HepG2 (cell line): ENCODE measurements around the gene DAAM1. TPM values are rescaled to one million over a fixed set of nuclear protein-coding genes. Genes with fewer than 3 reads are reported as not detected.

ENCODE experiments used
- ATAC-seq: fragments of 200-7000 bp; cut with Tn5 transposase; 3 replicates; pipeline ENCODE4 v1.9.1; 2020; ENCODE audit warnings: mild to moderate bottlenecking, moderate library complexity
- BruUV-seq: library from RNA; stranded (reverse); fragments of 400-500 nt; replicated peaks from 2 replicates; lab custom pipeline; 2021; lab: Mats Ljungman, UMichigan
- CTCF ChIA-PET: fragments of 300-600 bp; formaldehyde crosslinking; extraction: SDS; loops from one replicate; lab custom pipeline; 2021; ENCODE audit warnings: low total read pairs, inconsistent platforms, low intra/inter-chr PET ratio; lab: Yijun Ruan, JAX
- POLR2A ChIA-PET: fragments of 350-600 bp; sonication (Branson Sonifier 250); formaldehyde crosslinking; loops from one replicate; lab custom pipeline; 2020; ENCODE audit warnings: antibody characterized with exemption, inconsistent platforms; lab: Yijun Ruan, JAX
- DNase-seq: peaks from one replicate; pipeline ENCODE4 v3.0.0-alpha.2; 2015; ENCODE audit warnings: low spot score
- FAIRE-seq: peaks from 3 replicates; lab custom pipeline; 2011; peaks lifted over from hg19 to GRCh38; lab: Jason Lieb, UNC
- H2AFZ ChIP-seq: one replicate; pipeline ENCODE4 v1.6.1; 2011; ENCODE audit warnings: low read length, inconsistent platforms
- H3K27ac ChIP-seq: fragments of 300-600 bp; 3 replicates; pipeline ENCODE4 v1.8.0; 2011; ENCODE audit warnings: mixed run types, mild to moderate bottlenecking, mixed read lengths, low read length, inconsistent platforms; ENCODE audit not compliant: insufficient read depth; ENCODE audit errors: extremely low read length
- H3K27me3 ChIP-seq, 2 experiments: fragments of 200-600 bp in 1 of 2; 2 replicates in 1 of 2; 3 replicates in 1 of 2; pipeline versions ENCODE4 v1.6.0 to v1.8.0; 2011; ENCODE audit warnings: low read length in 2 of 2, mild to moderate bottlenecking in 2 of 2, moderate library complexity in 2 of 2, inconsistent platforms in 1 of 2; ENCODE audit not compliant: insufficient read depth in 2 of 2, control insufficient read depth in 1 of 2
- H3K36me3 ChIP-seq, 2 experiments: fragments of 200-600 bp in 1 of 2; replicated peaks in 1 of 2; 2 replicates in 1 of 2; 3 replicates in 1 of 2; pipeline versions ENCODE4 v1.5.1 to v1.8.0; 2011; ENCODE audit warnings: low read length in 2 of 2, inconsistent platforms in 1 of 2; ENCODE audit not compliant: insufficient read depth in 2 of 2, control insufficient read depth in 1 of 2
- H3K4me1 ChIP-seq: 2 replicates; pipeline ENCODE4 v1.5.1; 2012; ENCODE audit warnings: low read length, inconsistent platforms; ENCODE audit not compliant: insufficient read depth
- H3K4me2 ChIP-seq: 2 replicates; pipeline ENCODE4 v1.6.0; 2011; ENCODE audit warnings: low read depth, low read length, inconsistent platforms
- H3K4me3 ChIP-seq, 3 experiments: fragments of 200-600 bp in 1 of 3; sonication (generic), shearing (Covaris generic) in 1 of 3; replicated peaks in 1 of 3; 2 replicates each; pipeline ENCODE4 v1.5.1; 2011 to 2016; ENCODE audit warnings: low read length in 3 of 3, inconsistent platforms in 2 of 3, low read depth in 2 of 3, mild to moderate bottlenecking in 2 of 3, control low read depth in 1 of 3, mixed read lengths in 1 of 3; ENCODE audit not compliant: insufficient read depth in 1 of 3
- H3K79me2 ChIP-seq: one replicate; pipeline ENCODE4 v1.6.1; 2011; ENCODE audit warnings: low read length, inconsistent platforms; ENCODE audit not compliant: insufficient read depth
- H3K9ac ChIP-seq: 2 replicates; pipeline ENCODE4 v1.6.0; 2011; ENCODE audit warnings: mild to moderate bottlenecking, low read depth, low read length, inconsistent platforms; ENCODE audit not compliant: insufficient read depth
- H3K9me3 ChIP-seq: 2 replicates; pipeline ENCODE4 v1.5.1; 2012; ENCODE audit warnings: mild to moderate bottlenecking, low read length
- H4K20me1 ChIP-seq: 2 replicates; pipeline ENCODE4 v1.6.0; 2011; ENCODE audit warnings: inconsistent platforms, mild to moderate bottlenecking, low read length, moderate library complexity; ENCODE audit not compliant: insufficient read depth
- EHMT2 ChIP-seq: fragments of 200-600 bp; sonication (generic); IDR thresholded peaks from 2 replicates; pipeline ENCODE4 v1.7.0; 2017; ENCODE audit warnings: antibody characterized with exemption, low read depth, low read length, borderline replicate concordance
- ERF ChIP-seq: IDR thresholded peaks from 2 replicates; pipeline ENCODE4 v1.6.1; 2018; ENCODE audit warnings: missing biosample characterization, missing genetic modification reagents
- MED1 ChIP-seq: sonication (generic); formaldehyde crosslinking; IDR thresholded peaks from 2 replicates; pipeline ENCODE4 v1.4.0; 2020; ENCODE audit warnings: missing genetic modification reagents
- RARA ChIP-seq: IDR thresholded peaks from 2 replicates; pipeline ENCODE4 v1.6.1; 2016; ENCODE audit warnings: missing genetic modification reagents, missing compliant biosample characterization
- THYN1 ChIP-seq: sonication (generic); formaldehyde crosslinking; IDR thresholded peaks from 2 replicates; pipeline ENCODE4 v1.8.1; 2023; ENCODE audit warnings: low read depth, mild to moderate bottlenecking, moderate library complexity, missing genetic modification reagents, borderline replicate concordance
- ZBTB49 ChIP-seq: sonication (generic); formaldehyde crosslinking; IDR thresholded peaks from 2 replicates; pipeline ENCODE4 v1.4.0; 2020; ENCODE audit warnings: missing genetic modification reagents, borderline replicate concordance
- ZNF121 ChIP-seq: sonication (generic); formaldehyde crosslinking; IDR thresholded peaks from 2 replicates; pipeline ENCODE4 v1.5.0; 2020; ENCODE audit warnings: mild to moderate bottlenecking, missing genetic modification reagents
- ZNF576 ChIP-seq: sonication (generic); formaldehyde crosslinking; IDR thresholded peaks from 2 replicates; pipeline ENCODE4 v1.4.0; 2020; ENCODE audit warnings: mild to moderate bottlenecking, missing genetic modification reagents
- ZNF768 ChIP-seq: sonication (generic); formaldehyde crosslinking; IDR thresholded peaks from 2 replicates; pipeline ENCODE4 v1.4.0; 2020; ENCODE audit warnings: missing genetic modification reagents
- WGBS: methylation state at CpG from one replicate; pipeline ENCODE4 v1.1.6; 2017; ENCODE audit warnings: low lambda C conversion rate; 5-methylcytosine and 5-hydroxymethylcytosine counted together
- in situ Hi-C: cut with HindIII; loops from 2 replicates; pipeline ENCODE4 v1.10.0; 2017; ENCODE audit warnings: low pct_unique_long_range_greater_than_20kb; ENCODE audit not compliant: extremely low pct_ligation_motif_present
- intact Hi-C: fragments of 100-400 bp; cut with micrococcal nuclease; formaldehyde crosslinking; loops from one replicate; pipeline ENCODE4 v1.10.0; 2022; ENCODE audit not compliant: unreplicated experiment
- polyA plus RNA-seq, 8 experiments: library from polyadenylated mRNA; depleted of rRNA in 3 of 8; stranded (reverse) in 7 of 8; unstranded in 1 of 8; fragments of >200 nt; fragmentation: Illumina TruSeq in 4 of 8; extraction: Trizol in 4 of 8; gene quantifications; 2 replicates each; pipeline versions ENCODE4 v1.2.1 to v1.2.3, GENCODE V29; 2011 to 2016; ENCODE audit warnings: low read depth in 4 of 8, missing spikeins in 1 of 8, mixed read lengths in 1 of 8; ENCODE audit not compliant: insufficient read depth in 1 of 8
- total RNA-seq, 5 experiments: library from RNA; depleted of rRNA; stranded (reverse); fragments of >200 nt; fragmentation: Illumina TruSeq; extraction: Trizol; gene quantifications; 2 replicates each; pipeline ENCODE4 v1.2.3, GENCODE V29; 2016; ENCODE audit warnings: low read depth in 1 of 5

Gene DAAM1
- total and polyA plus RNA-seq, 2 of the 13 experiments (the other 11 are each of a cell fraction or from before 2014, with no cell fraction given), result 10.9 to 24.5 TPM

GRCh38 chr14:59346329-59346728 is 157.9 kb downstream of the DAAM1 start:
- Histone ChIP-seq H3K27ac (no peak overlapping the region), H4K20me1 (no peaks in the 10 kb centered on the region), H2AFZ (no peak overlapping the region), H3K79me2 (no peaks in the 10 kb centered on the region), H3K4me3 (no peak overlapping the region), H3K4me1 (no peaks in the 10 kb centered on the region; the same call in 1 of the 2 replicates), H3K9me3 (no peaks in the 10 kb centered on the region), H3K27me3 (no peaks in the 10 kb centered on the region), H3K36me3 (peaks cover 13 to 34% of the 10 kb centered on the region in 2 experiments; a peak in 4 of 5 replicates), H3K9ac (no peak overlapping the region), H3K4me2 (no peak overlapping the region)
- FAIRE-seq, result no peak
- WGBS, result 100% methylated on average over 1 of the region's 1 CpG
- POLR2A ChIA-PET, result no interaction called here
- CTCF ChIA-PET, result no interaction called here
- DNase-seq, result no peak
- TF ChIP-seq ZNF576 (CRISPR knock-in tag), result no peak
- TF ChIP-seq ZNF121 (CRISPR knock-in tag), result peak; percentile 37; the same call in 1 of the 2 replicates
- TF ChIP-seq THYN1 (CRISPR knock-in tag), result no peak
- TF ChIP-seq EHMT2, result no peak
- TF ChIP-seq RARA (CRISPR knock-in tag), result no peak
- no TSS peak for BruUV-seq
- in situ Hi-C loops (no loop called here), intact Hi-C loops (no loop called here)
- no peak for ATAC-seq

- no TSS peak for BruUV-seq
- Histone ChIP-seq H2AFZ (no peak overlapping the region), H3K9ac (no peak overlapping the region), H3K4me2 (no peak overlapping the region), H4K20me1 (no peaks in the 10 kb centered on the region), H3K36me3 (peaks cover 13 to 32% of the 10 kb centered on the region in 2 experiments; a peak in 4 of 5 replicates), H3K4me1 (no peaks in the 10 kb centered on the region), H3K27ac (no peak overlapping the region), H3K9me3 (no peaks in the 10 kb centered on the region), H3K79me2 (no peaks in the 10 kb centered on the region), H3K4me3 (no peak overlapping the region), H3K27me3 (no peaks in the 10 kb centered on the region)
- DNase-seq, result no peak
- FAIRE-seq, result no peak
- TF ChIP-seq ZNF768 (CRISPR knock-in tag), result no peak
- TF ChIP-seq ERF (CRISPR knock-in tag), result no peak
- no peak for TF ChIP-seq MED1 (CRISPR knock-in tag)
- no peak for TF ChIP-seq ZBTB49 (CRISPR knock-in tag)
- WGBS, result 94% methylated on average over 5 of the region's 5 CpGs
- in situ Hi-C loops, result no loop called here
- CTCF ChIA-PET, result no interaction called here
- intact Hi-C loops, result no loop called here
- ATAC-seq, result no peak
- POLR2A ChIA-PET, result no interaction called here
Measured at GRCh38 chr14:59346796-59347510, 158.5 kb downstream of the DAAM1 start.
